BJ (cell line): ENCODE data around the gene ZNF711. TPM values are rescaled to one million over a fixed set of nuclear protein-coding genes. Genes with fewer than 3 reads are reported as not detected.

Experiments used
- CTCF ChIA-PET: fragments of 350-600 bp; formaldehyde crosslinking; extraction: SDS; loops from one replicate; lab custom pipeline; 2021; ENCODE audit warnings: antibody characterized with exemption, inconsistent platforms; lab: Yijun Ruan, JAX
- POLR2A ChIA-PET: fragments of 300-600 bp; sonication (Branson Sonifier 250); formaldehyde crosslinking; extraction: SDS; loops from one replicate; lab custom pipeline; 2021; ENCODE audit warnings: antibody characterized with exemption; lab: Charles Lee
- DNase-seq: peaks from one replicate; pipeline ENCODE4 v3.0.0-alpha.2; 2011; ENCODE audit warnings: low read depth
- H3K27me3 ChIP-seq: 2 replicates; pipeline ENCODE4 v1.6.0; 2011; ENCODE audit warnings: low read length; ENCODE audit not compliant: control insufficient read depth, insufficient read depth
- H3K36me3 ChIP-seq: 2 replicates; pipeline ENCODE4 v1.5.1; 2011; ENCODE audit warnings: low read length; ENCODE audit not compliant: control insufficient read depth, insufficient read depth
- H3K4me3 ChIP-seq: 2 replicates; pipeline ENCODE4 v1.5.1; 2011; ENCODE audit warnings: low read depth, mild to moderate bottlenecking, control low read depth, low read length
- polyA minus RNA-seq: library from RNA; depleted of rRNA, polyadenylated mRNA; stranded (reverse); fragments of >200 nt; gene quantifications from 2 replicates; pipeline ENCODE4 v1.2.3, GENCODE V29; 2011; rRNA and poly(A)+ RNA removed
- polyA plus RNA-seq: library from polyadenylated mRNA; depleted of rRNA; stranded (reverse); fragments of >200 nt; gene quantifications from 2 replicates; pipeline ENCODE4 v1.2.3, GENCODE V29; 2011; rRNA removed
- TF ChIP-seq, protein P1 (sequence below): IDR thresholded peaks from 2 replicates; pipeline ENCODE4 v1.5.1; 2011; ENCODE audit warnings: low read depth, mild to moderate bottlenecking, control low read depth, inconsistent platforms, low read length, moderate library complexity; ENCODE audit not compliant: insufficient read depth

The ZNF711 gene
- 0.21 and 0.34 TPM in 2 replicates for polyA plus RNA-seq
- 0.05 and 0.09 TPM in 2 replicates for polyA minus RNA-seq

DNA sequence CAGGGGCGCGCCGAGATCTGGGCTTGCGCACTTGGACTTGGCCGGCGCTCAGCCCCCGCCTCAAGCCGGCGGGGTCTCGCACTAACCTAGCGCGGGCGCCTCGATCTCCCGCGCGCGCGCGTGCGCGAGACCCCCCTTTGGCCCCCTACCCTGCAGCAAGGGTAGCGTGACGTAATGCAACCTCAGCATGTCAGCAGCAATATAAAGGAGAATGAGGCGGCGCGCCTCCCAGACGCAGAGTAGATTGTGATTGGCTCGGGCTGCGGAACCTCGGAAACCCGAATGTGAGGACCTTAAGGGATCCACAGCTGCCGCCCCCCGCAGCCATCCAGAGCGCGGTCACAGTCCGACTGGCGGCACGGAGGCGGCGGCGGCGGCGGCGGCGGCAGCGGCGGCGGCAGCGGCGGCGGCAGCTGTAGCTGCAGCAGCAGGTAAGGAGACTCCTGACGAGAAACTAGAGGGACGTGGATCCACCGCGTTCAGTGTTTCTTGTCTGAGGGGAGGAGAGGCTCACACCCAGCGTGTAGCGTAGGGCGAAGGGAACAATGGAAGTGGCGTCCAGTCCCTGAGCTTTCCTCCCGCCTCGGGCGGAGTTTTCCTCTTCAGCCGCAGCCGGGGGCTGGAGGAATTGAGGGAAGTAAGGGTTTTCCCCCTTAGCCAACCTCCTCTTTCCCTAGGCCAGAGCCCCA lies at the start of gene ZNF711, which contains the start of gene SATL1:
Gene ZNF711 (plus strand): TSS at position 231 of the 689 bp plus-strand sequence. CDS start 3,582 bp downstream, outside the sequence.
Gene SATL1 (minus strand): TSS at position 19 of the 689 bp plus-strand sequence. CDS start 134,811 bp downstream, outside the sequence.
- CTCF ChIA-PET: interaction anchor here (0.6 kb wide), 1 partner anchor 40 kb away, joined by 5 read pairs; no protein-coding TSS in a partner anchor
- Histone ChIP-seq H3K4me3 (peak within 1 kb of the TSS; percentile 47), H3K36me3 (no peaks in the 10 kb centered on the region), H3K27me3 (no peaks in the 10 kb centered on the region)
- POLR2A ChIA-PET: no interaction called here
- DNase-seq: no peak
- TF ChIP-seq, protein P1, sequence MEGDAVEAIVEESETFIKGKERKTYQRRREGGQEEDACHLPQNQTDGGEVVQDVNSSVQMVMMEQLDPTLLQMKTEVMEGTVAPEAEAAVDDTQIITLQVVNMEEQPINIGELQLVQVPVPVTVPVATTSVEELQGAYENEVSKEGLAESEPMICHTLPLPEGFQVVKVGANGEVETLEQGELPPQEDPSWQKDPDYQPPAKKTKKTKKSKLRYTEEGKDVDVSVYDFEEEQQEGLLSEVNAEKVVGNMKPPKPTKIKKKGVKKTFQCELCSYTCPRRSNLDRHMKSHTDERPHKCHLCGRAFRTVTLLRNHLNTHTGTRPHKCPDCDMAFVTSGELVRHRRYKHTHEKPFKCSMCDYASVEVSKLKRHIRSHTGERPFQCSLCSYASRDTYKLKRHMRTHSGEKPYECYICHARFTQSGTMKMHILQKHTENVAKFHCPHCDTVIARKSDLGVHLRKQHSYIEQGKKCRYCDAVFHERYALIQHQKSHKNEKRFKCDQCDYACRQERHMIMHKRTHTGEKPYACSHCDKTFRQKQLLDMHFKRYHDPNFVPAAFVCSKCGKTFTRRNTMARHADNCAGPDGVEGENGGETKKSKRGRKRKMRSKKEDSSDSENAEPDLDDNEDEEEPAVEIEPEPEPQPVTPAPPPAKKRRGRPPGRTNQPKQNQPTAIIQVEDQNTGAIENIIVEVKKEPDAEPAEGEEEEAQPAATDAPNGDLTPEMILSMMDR: no peak

GRCh38 chrX:85196319-85196718 lies 47.5 kb upstream of the ZNF711 start:
- Histone ChIP-seq H3K36me3 (no peaks in the 10 kb centered on the region), H3K27me3 (no peaks in the 10 kb centered on the region), H3K4me3 (no peak overlapping the region)
- DNase-seq: no peak
- CTCF ChIA-PET: no interaction called here
- TF ChIP-seq, protein P1: no peak
- POLR2A ChIA-PET: no interaction called here

DNA sequence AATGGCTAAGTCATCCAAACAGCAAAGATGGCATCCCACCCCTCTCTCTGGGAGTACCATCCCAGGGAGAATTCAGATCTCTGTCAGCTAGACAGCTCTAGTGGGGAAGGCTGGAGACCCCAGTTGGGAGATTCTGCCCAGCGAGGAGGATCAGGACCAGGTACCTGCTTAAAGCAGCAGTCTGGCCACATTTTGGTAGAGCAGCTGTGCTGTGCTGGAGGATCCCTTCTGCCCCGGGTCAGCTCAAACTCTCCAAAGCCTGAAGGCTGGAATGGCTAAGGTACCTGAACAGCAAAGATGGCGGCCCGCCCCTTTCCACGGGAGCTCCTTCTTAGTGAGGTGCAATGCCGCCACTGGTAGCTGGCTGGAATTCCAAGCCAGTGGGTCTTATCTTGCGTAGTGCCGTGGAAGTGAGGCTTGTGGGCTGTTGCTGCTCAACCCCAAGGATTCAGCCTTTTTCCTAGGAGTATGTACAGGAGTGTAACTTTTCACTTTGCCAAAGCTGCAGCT lies 40.3 kb upstream of the ZNF711 start:
- no peak for DNase-seq
- H3K36me3 ChIP-seq: no peaks in the 10 kb centered on the region
- no peak overlapping the region for H3K4me3 ChIP-seq
- ChIA-PET POLR2A (no interaction called here), CTCF (no interaction called here)
- TF ChIP-seq, protein P1: no peak
- no peaks in the 10 kb centered on the region for H3K27me3 ChIP-seq

DNA sequence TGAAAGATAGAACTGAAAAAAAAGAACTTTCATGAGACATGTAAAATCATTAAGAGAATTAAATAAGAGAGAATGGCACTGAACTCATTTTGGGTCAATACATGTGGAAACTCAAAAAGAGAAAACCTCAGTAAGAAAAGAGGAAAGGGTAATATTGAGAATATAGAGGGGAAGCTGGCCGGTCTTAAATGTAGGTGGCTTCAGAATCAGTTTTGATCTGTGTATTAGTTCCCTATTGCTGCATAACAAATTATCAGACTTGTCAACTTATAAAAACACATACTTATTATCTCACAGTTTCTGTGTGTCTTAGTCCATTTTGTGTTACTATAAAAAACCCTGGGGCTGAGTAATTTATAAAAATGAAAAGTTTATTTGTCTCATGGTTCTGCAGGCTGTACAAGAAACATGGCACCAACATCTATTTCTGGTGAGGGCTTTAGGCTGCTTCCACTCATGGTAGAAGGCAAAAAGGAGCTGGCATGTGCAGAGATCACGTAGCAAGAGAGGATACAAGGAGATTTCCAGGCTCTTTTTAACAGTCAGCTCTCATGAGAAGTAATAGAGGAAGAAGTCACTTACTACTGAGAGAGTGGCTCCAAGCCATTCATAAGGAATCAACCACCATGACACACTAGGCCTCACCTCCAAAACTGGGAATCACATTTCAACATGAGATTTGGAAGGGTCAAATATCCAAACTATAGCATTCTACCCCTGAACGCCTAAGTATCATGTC lies 29.8 kb upstream of the ZNF711 start:
- TF ChIP-seq, protein P1: no peak
- POLR2A ChIA-PET: no interaction called here
- CTCF ChIA-PET: no interaction called here
- no peaks in the 10 kb centered on the region for H3K36me3 ChIP-seq
- H3K27me3 ChIP-seq: no peaks in the 10 kb centered on the region
- DNase-seq: no peak
- H3K4me3 ChIP-seq: no peak overlapping the region

DNA sequence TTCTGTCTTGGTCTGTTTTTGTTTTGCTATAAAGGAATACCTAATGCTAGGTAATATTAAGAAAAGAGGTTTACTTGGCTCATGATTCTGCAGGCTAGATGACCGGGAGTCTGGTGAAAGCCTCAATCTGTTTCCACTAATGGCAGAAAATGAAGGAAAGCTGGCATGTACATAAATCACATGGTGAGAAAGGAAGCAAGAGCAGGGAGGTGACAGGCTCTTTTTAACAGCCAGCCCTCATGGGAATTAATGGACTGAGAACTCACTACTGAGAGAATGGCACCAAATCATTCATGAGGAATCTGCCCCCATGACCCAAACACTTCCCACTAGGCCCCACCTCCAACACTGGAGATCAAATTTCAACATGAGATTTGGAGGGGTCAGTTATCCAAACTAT lies 27.8 kb upstream of the ZNF711 start:
- POLR2A ChIA-PET: no interaction called here
- Histone ChIP-seq H3K4me3 (no peak overlapping the region), H3K27me3 (no peaks in the 10 kb centered on the region), H3K36me3 (no peaks in the 10 kb centered on the region)
- CTCF ChIA-PET: no interaction called here
- TF ChIP-seq, protein P1: no peak
- DNase-seq: no peak
